SW480 (cell line): Measurements from ENCODE around the gene ACACB.

Experiments
- DNase-seq: peaks from one replicate; pipeline ENCODE4 v3.0.0-alpha.2; 2016; ENCODE audit warnings: low spot score

ACACB gene

DNA sequence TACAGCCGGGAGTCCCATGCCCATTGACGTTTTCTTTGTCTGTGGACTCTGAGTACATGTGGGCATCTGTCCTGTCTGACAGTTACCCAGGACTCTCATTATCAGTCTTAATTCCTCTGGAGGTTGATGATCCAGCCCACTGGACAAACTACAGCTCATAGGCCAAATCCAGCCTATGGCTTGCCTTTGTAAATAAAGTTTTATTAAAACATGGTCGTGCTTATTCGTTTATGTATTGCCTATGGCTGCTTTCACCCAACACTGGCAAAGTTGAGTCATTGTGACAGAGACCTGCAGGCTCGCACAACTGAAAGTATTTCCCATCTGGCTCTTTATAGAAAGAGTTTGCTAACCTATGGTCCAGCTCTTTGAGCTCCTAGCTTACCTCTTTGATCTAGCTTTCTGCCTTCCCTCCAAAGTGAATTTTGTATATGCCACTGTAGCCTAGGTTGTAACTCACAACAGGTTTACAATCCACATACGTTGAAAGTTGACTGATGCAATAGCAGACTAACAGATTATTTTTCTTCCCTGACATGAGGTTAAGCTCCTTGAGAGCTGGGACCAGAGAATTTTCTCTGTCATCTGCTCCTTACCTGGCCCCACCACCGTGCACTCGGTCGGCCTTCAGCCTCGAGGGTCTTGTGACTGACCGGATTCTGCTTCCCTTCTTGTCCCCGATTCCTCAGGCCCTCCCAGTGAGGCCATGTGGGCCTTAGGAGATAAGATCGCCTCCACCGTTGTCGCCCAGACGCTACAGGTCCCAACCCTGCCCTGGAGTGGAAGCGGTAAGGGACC lies 57.3 kb downstream of the ACACB start:
- no peak for DNase-seq

DNA sequence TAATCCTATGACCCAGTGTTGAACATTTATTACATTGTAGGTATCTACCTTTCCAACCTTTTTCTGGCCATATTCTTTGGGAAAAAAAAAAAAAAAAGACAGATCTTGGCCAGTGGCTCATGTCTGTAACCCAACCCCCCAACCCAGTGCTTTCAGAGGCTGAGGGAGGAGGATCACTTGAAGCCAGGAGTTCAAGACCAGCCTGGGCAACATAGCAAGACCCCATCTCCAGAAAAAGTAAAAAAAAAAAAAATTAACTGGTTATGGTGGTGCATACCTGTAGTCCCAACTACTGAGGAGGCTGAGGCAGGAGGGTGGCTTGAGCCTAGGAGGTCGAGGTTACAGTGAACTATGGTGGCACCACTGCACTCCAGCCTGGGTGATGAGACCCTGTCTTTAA lies 58.1 kb downstream of the ACACB start:
- no peak for DNase-seq

DNA sequence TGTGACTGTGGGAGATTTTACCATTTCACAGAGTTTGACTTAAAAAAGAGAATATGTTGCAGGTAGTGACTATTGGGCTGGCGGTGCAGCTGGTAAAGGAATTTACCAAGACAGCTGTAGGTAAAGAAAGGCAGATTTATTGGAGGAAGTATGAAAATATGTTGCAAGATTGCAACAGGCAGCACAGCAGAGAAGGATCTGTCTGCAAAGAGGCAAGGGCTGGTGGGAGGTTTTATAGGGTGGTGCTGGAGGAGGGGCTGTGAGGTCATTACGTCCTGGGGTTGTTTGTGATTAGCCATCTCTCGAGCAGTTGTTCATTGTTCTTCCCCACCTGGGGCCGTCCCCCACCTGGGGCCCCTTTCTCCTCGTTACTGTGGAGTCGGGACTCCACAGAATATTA lies 62.1 kb downstream of the ACACB start:
- no peak for DNase-seq

DNA sequence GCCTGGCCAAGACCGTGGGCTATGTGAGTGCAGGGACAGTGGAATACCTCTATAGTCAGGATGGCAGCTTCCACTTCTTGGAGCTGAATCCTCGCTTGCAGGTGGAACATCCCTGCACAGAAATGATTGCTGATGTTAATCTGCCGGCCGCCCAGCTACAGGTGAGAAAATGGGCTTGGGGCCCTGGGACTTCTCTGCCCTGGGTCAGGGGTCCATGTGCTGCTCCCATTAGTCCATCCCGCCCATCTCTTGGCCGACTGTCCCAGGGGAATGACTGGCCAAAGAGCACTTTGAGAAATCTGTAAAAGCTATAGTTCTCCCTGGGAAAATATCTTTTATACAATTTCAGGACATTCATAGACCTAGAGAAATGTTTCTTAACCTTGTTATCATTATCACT lies 63.5 kb downstream of the ACACB start:
- DNase-seq: no peak

GRCh38 chr12:109182041-109182839 lies 65.9 kb downstream of the ACACB start:
- DNase-seq: no peak

DNA sequence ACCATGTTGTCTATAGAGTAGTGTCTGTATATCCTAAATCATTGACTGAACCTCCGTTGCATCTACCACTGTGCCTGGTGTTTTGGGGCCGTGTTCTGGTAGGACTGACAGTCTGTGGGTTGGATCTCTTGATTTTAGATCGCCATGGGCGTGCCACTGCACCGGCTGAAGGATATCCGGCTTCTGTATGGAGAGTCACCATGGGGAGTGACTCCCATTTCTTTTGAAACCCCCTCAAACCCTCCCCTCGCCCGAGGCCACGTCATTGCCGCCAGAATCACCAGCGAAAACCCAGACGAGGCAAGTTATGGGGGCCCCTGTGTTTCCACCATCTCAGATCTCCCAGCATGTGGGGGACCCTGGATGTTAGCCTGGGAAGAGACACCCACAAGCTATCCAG lies 69.1 kb downstream of the ACACB start:
- DNase-seq: no peak

GRCh38 chr12:109186993-109187653 lies 70.7 kb downstream of the ACACB start:
- no peak for DNase-seq

- no peak for DNase-seq
These were observed 71.8 kb downstream of the ACACB start for GRCh38 chr12:109188108-109188712.

GRCh38 chr12:109189291-109189690 lies 72.9 kb downstream of the ACACB start:
- DNase-seq: no peak

- DNase-seq: no peak
These were observed 75.3 kb downstream of the ACACB start for GRCh38 chr12:109191621-109192250.

GRCh38 chr12:109192358-109192757 lies 76.0 kb downstream of the ACACB start:
- peak; percentile 11 for DNase-seq

DNA sequence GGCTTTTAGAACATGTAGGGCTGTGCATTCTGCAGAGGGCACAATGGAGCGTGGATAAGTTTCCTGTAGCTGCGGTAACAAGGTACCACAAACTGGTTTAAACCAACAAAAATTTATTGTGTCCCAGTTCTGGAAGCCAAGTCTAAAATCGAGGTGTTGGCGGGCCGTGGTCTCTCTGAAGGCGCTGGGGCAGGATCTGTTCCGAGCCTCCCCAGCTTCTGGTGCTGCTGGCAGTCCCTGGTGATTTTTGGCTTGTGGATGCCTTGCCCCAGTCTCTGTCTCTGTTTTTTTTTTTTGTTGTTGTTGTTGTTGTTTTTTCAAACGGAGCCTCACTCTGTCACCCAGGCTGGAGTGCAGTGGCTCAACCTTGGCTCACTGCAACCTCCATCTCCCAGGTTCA lies 77.5 kb downstream of the ACACB start:
- DNase-seq: no peak

GRCh38 chr12:109196332-109196731 lies 79.9 kb downstream of the ACACB start:
- DNase-seq: no peak

DNA sequence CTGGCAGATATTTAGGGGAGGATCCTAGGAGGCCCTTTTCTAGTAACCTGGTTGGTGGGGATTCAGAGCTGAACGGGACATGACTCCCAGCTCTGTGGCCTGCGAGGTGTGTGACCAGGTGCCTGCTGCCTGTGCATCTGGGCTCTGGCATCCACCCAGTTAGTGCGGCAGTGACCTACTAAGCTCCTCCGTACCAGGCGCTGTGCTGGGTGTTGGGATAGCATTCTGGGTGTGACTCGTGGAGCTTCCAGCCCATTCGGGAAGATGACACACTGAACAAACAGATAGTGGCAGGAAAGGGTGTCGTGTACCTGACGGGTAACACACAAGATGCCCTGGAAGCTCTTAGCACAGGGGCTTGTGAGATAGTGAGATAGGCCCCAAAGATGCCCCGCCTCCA lies 80.9 kb downstream of the ACACB start:
- no peak for DNase-seq

GRCh38 chr12:109199324-109199723 lies 82.9 kb downstream of the ACACB start:
- DNase-seq: no peak

GRCh38 chr12:109200825-109201495 lies 84.6 kb downstream of the ACACB start:
- DNase-seq: no peak

DNA sequence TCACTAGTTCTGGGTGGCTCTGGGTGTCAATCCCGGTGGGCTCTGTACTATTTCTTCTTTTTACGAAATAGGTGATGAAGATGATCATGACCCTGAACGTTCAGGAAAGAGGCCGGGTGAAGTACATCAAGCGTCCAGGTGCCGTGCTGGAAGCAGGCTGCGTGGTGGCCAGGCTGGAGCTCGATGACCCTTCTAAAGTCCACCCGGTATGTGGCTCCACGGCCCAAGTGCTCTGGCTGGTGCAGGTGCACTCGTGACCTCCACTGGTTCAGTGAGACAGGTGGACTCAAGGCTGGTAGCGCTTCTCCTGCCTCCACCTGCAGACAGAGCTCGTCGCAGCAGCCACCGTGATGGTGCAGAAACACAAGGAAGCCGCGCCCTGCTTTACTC lies 85.1 kb downstream of the ACACB start:
- no peak for DNase-seq

- DNase-seq: no peak
These were observed 86.4 kb downstream of the ACACB start for GRCh38 chr12:109202770-109203169.

GRCh38 chr12:109203480-109203879 lies 87.1 kb downstream of the ACACB start:
- DNase-seq: no peak

DNA sequence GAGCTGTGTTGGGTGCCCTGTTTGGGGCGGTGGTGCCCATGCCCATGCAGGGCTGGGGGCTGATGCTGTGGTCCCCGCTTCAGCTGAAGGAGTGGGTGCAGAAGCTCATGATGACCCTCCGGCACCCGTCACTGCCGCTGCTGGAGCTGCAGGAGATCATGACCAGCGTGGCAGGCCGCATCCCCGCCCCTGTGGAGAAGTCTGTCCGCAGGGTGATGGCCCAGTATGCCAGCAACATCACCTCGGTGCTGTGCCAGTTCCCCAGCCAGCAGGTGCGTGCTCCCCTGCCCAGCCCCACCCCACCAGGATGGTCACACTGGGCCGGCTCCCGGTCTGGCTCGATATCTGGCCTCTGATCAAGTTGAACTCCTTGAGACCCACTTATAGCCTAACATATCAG lies 92.7 kb downstream of the ACACB start:
- no peak for DNase-seq

DNA sequence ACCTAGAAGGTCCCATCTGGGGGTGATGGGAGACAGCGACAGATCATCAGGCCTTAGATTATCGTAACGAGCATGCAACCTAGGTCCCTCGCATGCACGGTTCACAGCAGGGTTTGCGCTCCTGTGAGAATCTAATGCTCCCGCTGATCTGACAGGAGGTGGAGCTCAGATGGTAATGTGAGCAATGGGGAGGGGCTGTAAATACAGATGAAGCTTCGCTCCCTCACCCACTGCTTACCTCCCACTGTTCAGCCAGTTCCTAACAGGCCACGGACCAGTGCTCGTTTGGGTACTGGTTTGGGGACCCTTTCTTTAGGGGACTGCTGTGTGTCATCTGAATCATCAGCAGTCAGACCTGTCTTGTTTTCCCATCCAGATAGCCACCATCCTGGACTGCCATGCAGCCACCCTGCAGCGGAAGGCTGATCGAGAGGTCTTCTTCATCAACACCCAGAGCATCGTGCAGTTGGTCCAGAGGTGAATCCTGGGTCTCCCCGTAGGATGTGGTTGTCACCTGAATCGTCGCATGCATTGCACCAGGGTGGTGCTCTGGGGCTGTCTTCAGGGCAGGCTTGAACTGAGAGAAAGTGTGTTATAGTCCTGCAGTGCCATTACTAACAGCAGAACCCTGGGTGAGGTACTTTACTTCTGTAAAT lies 96.2 kb downstream of the ACACB start:
- DNase-seq: no peak
